Activated CD4-positive, alpha-beta T cell treated with anti-CD3 and anti-CD28 coated beads, Interleukin-2, amount 10 ng/mL, durations not matched to agents 24 days and 14 days (primary cell): ENCODE results near the gene G3BP2. TPM values are rescaled to one million over a fixed set of nuclear protein-coding genes. Genes with fewer than 3 reads are reported as not detected.
A peak's percentile ranks its signal among the peaks of the same experiment; 100 is the strongest.

Experiments
- DNase-seq: peaks from one replicate; pipeline ENCODE4 v3.0.0; 2022
- H3K27ac Mint-ChIP-seq: one replicate; pipeline ENCODE4 v1.8.0; 2022; ENCODE audit warnings: mild to moderate bottlenecking, mixed read lengths
- H3K27me3 Mint-ChIP-seq: one replicate; pipeline ENCODE4 v1.8.0; 2022; ENCODE audit warnings: mixed read lengths
- H3K36me3 Mint-ChIP-seq: one replicate; pipeline ENCODE4 v1.8.0; 2022; ENCODE audit warnings: low read depth, mild to moderate bottlenecking, mixed read lengths
- H3K4me1 Mint-ChIP-seq: one replicate; pipeline ENCODE4 v1.8.0; 2021; ENCODE audit warnings: mixed read lengths
- H3K4me3 Mint-ChIP-seq: one replicate; pipeline ENCODE4 v1.8.0; 2022; ENCODE audit warnings: mild to moderate bottlenecking, moderate library complexity, mixed read lengths
- H3K9me3 Mint-ChIP-seq: one replicate; pipeline ENCODE4 v1.8.0; 2021; ENCODE audit warnings: mixed read lengths
- intact Hi-C: fragments of 100-400 bp; cut with micrococcal nuclease; formaldehyde crosslinking; loops from one replicate; pipeline ENCODE4 v1.15.1; 2023
- total RNA-seq: library from RNA; stranded (reverse); gene quantifications from 2 replicates; pipeline ENCODE4 v1.2.3, GENCODE V29; 2022

G3BP2 gene
- total RNA-seq, 1 donor from 2014 or later = 146 TPM

- H3K9me3 Mint-ChIP-seq = no peaks in the 10 kb centered on the region
- H3K4me3 Mint-ChIP-seq = no peak overlapping the region
- H3K27ac Mint-ChIP-seq = no peak overlapping the region
- no peaks in the 10 kb centered on the region for H3K4me1 Mint-ChIP-seq
- DNase-seq = no peak
- H3K27me3 Mint-ChIP-seq = peaks cover 5% of the 10 kb centered on the region
- no peaks in the 10 kb centered on the region for H3K36me3 Mint-ChIP-seq
- intact Hi-C loops = no loop called here
Measured at GRCh38 chr4:75605928-75606327, 67.3 kb downstream of the G3BP2 start.

DNA sequence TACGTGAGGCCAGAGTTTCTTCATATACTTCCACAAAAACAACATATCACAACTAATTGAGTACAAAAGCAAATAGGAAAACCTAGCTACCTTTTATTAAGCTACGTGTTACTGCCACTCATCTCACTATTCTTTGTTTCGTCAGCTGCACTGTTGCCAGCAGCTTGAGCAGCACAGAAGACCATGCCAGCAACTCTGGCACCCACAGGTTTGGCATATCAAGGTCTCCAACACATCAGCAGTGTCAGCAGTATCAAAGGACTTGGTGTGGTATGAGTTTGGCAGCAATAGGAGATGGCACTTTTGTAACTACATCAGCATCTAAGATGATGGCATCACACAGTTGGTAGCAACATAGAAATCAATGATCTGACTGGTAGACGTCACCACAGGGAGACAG, 73.6 kb downstream of the G3BP2 start:
- no peak for DNase-seq
- Mint-ChIP-seq H3K36me3 (no peaks in the 10 kb centered on the region), H3K9me3 (no peaks in the 10 kb centered on the region), H3K27me3 (peaks cover 11% of the 10 kb centered on the region), H3K4me1 (peaks cover 2% of the 10 kb centered on the region), H3K4me3 (no peak overlapping the region), H3K27ac (no peak overlapping the region)
- intact Hi-C loops = no loop called here

GRCh38 chr4:75598390-75598789, 74.8 kb downstream of the G3BP2 start:
- intact Hi-C loops = no loop called here
- H3K36me3 Mint-ChIP-seq = no peaks in the 10 kb centered on the region
- no peak for DNase-seq
- H3K9me3 Mint-ChIP-seq = no peaks in the 10 kb centered on the region
- H3K4me3 Mint-ChIP-seq = no peak overlapping the region
- H3K27me3 Mint-ChIP-seq = peaks cover 9% of the 10 kb centered on the region
- H3K4me1 Mint-ChIP-seq = peaks cover 2% of the 10 kb centered on the region
- H3K27ac Mint-ChIP-seq = no peak overlapping the region

GRCh38 chr4:75596061-75596460, 77.2 kb downstream of the G3BP2 start:
- H3K27ac Mint-ChIP-seq = no peak overlapping the region
- H3K9me3 Mint-ChIP-seq = no peaks in the 10 kb centered on the region
- H3K4me1 Mint-ChIP-seq = peaks cover 2% of the 10 kb centered on the region
- intact Hi-C loops = no loop called here
- no peaks in the 10 kb centered on the region for H3K36me3 Mint-ChIP-seq
- H3K27me3 Mint-ChIP-seq = peaks cover 6% of the 10 kb centered on the region
- DNase-seq = no peak
- H3K4me3 Mint-ChIP-seq = no peak overlapping the region

DNA sequence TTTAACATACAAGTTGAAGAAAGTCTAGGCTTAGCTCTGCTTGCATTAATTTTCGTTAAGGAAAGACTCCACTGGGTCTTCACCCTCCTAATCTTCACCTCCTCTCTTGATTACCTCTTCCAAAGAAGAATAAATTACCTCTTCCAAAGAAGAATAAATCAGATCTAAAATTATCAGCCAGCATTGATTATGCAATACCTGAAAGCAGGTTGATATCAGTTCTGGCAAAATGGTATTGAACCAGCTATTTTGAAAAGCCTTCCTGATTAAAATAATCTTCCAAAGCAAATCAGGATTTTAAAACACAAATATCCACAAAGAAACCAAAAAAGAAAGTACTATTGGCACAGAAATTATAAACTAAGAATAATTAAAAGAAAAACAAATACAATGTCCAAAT, 79.8 kb downstream of the G3BP2 start:
- no peak overlapping the region for H3K27ac Mint-ChIP-seq
- intact Hi-C loops = no loop called here
- H3K36me3 Mint-ChIP-seq = no peaks in the 10 kb centered on the region
- H3K4me3 Mint-ChIP-seq = no peak overlapping the region
- H3K4me1 Mint-ChIP-seq = peaks cover 2% of the 10 kb centered on the region
- no peaks in the 10 kb centered on the region for H3K9me3 Mint-ChIP-seq
- peaks cover 2% of the 10 kb centered on the region for H3K27me3 Mint-ChIP-seq
- peak; percentile 2 for DNase-seq

Other genes starting within 250 kb of the G3BP2 start
- gene RCHY1, start 159.0 kb downstream of the G3BP2 start, total RNA-seq = 22.4 and 29.4 TPM in 2 replicates
- 16.3 and 22.7 TPM in 2 replicates for gene THAP6, start 158.9 kb downstream of the G3BP2 start, total RNA-seq
- gene ODAPH, start 117.3 kb downstream of the G3BP2 start, total RNA-seq = 0.43 and 0.47 TPM in 2 replicates
- 0.36 TPM in 1 of 2 replicates, not detected in the other for gene CDKL2, start 42.9 kb downstream of the G3BP2 start, total RNA-seq
- 42.8 and 44.0 TPM in 2 replicates for gene USO1, start 51.2 kb upstream of the G3BP2 start, total RNA-seq
- 0.23 TPM in 1 of 2 replicates, not detected in the other for gene PPEF2, start 229.0 kb upstream of the G3BP2 start, total RNA-seq